Measurements from ENCODE around the gene CA10. TPM values are rescaled to one million over a fixed set of nuclear protein-coding genes. Genes with fewer than 3 reads are reported as not detected.

Gene CA10
- polyA plus RNA-seq, 1 donor (not counting 4 experiments of a cell fraction or from before 2014, with no cell fraction given) = 2.9 TPM

- Histone ChIP-seq H3K9me1 (ENCODE audit: control insufficient read depth, extremely low read depth, insufficient read depth, low read length) (no peaks in the 10 kb centered on the region), H3K36me3 (ENCODE audit: control insufficient read depth in 2 of 2, extremely low read depth in 1 of 2, insufficient read depth in 2 of 2, low read length in 2 of 2) (no peaks in the 10 kb centered on the region), H3K4me3 (ENCODE audit: control insufficient read depth in 2 of 3, extremely low read depth in 1 of 3, insufficient read depth in 2 of 3, low read depth in 1 of 3, low read length in 3 of 3) (no peak overlapping the region), H3K9ac (ENCODE audit: control insufficient read depth, extremely low read depth, insufficient read depth, low read length) (no peak overlapping the region), H3K4me2 (ENCODE audit: control insufficient read depth, extremely low read depth, insufficient read depth, low read depth, low read length) (no peak overlapping the region), H3K4me1 (ENCODE audit: control insufficient read depth, extremely low read depth, insufficient read depth, low read length) (no peaks in the 10 kb centered on the region), H2AFZ (ENCODE audit: control insufficient read depth, low read length) (no peak overlapping the region), H3K27me3 (ENCODE audit: control insufficient read depth, extremely low read depth, insufficient read depth, low read length) (no peaks in the 10 kb centered on the region), H3K27ac (ENCODE audit: control insufficient read depth, insufficient read depth, low read length) (no peak overlapping the region), H4K20me1 (ENCODE audit: control insufficient read depth, extremely low read depth, insufficient read depth, low read length) (no peaks in the 10 kb centered on the region), H3K79me2 (ENCODE audit: control insufficient read depth, insufficient read depth, low read length) (no peaks in the 10 kb centered on the region), H3K9me3 (ENCODE audit: control insufficient read depth, low read depth, low read length) (no peaks in the 10 kb centered on the region)
- dilution Hi-C loops (cut with MboI; ENCODE audit: extremely low pct_ligation_motif_present, low sequenced_read_pairs) = no loop called here
- no peak for TF ChIP-seq EZH2 (IDR thresholded peaks at IDR 0.05; ENCODE audit: low read length)
- TF ChIP-seq CTCF (optimal IDR thresholded peaks at IDR 0.05 in 1 of 3, IDR thresholded peaks at IDR 0.05 in 1 of 3, conservative IDR thresholded peaks at IDR 0.05 in 1 of 3; ENCODE audit: extremely low read depth in 1 of 3, insufficient read depth in 2 of 3, low read length in 3 of 3) = no peak
- FAIRE-seq (no peak), DNase-seq (ENCODE audit: low read depth, low spot score) (no peak)
Measured at GRCh38 chr17:51833620-51834019, 324.9 kb downstream of the CA10 start.

GRCh38 chr17:51833045-51833444, 325.5 kb downstream of the CA10 start:
- no peak overlapping the region for H3K27ac ChIP-seq (ENCODE audit: control insufficient read depth, insufficient read depth, low read length)
- H3K4me3 ChIP-seq (ENCODE audit: control insufficient read depth in 2 of 3, extremely low read depth in 1 of 3, insufficient read depth in 2 of 3, low read depth in 1 of 3, low read length in 3 of 3) = no peak overlapping the region
- no peaks in the 10 kb centered on the region for H3K36me3 ChIP-seq (ENCODE audit: control insufficient read depth in 2 of 2, extremely low read depth in 1 of 2, insufficient read depth in 2 of 2, low read length in 2 of 2)
- H3K9ac ChIP-seq (ENCODE audit: control insufficient read depth, extremely low read depth, insufficient read depth, low read length) = no peak overlapping the region
- no peaks in the 10 kb centered on the region for H3K27me3 ChIP-seq (ENCODE audit: control insufficient read depth, extremely low read depth, insufficient read depth, low read length)
- H4K20me1 ChIP-seq (ENCODE audit: control insufficient read depth, extremely low read depth, insufficient read depth, low read length) = no peaks in the 10 kb centered on the region
- H3K9me1 ChIP-seq (ENCODE audit: control insufficient read depth, extremely low read depth, insufficient read depth, low read length) = no peaks in the 10 kb centered on the region
- no peak for DNase-seq (ENCODE audit: low read depth, low spot score)
- no peak for TF ChIP-seq CTCF (optimal IDR thresholded peaks at IDR 0.05 in 1 of 3, IDR thresholded peaks at IDR 0.05 in 1 of 3, conservative IDR thresholded peaks at IDR 0.05 in 1 of 3; ENCODE audit: extremely low read depth in 1 of 3, insufficient read depth in 2 of 3, low read length in 3 of 3)
- TF ChIP-seq EZH2 (IDR thresholded peaks at IDR 0.05; ENCODE audit: low read length) = no peak
- H3K4me2 ChIP-seq (ENCODE audit: control insufficient read depth, extremely low read depth, insufficient read depth, low read depth, low read length) = no peak overlapping the region
- H3K79me2 ChIP-seq (ENCODE audit: control insufficient read depth, insufficient read depth, low read length) = no peaks in the 10 kb centered on the region
- no peak overlapping the region for H2AFZ ChIP-seq (ENCODE audit: control insufficient read depth, low read length)
- no peaks in the 10 kb centered on the region for H3K9me3 ChIP-seq (ENCODE audit: control insufficient read depth, low read depth, low read length)
- H3K4me1 ChIP-seq (ENCODE audit: control insufficient read depth, extremely low read depth, insufficient read depth, low read length) = no peaks in the 10 kb centered on the region
- dilution Hi-C loops (cut with MboI; ENCODE audit: extremely low pct_ligation_motif_present, low sequenced_read_pairs) = no loop called here
- no peak for FAIRE-seq

Measured in keratinocyte (primary cell).